Measurements from ENCODE around the gene SRPK3.

SRPK3 gene

GRCh38 chrX:153763989-153764755 lies 16.7 kb upstream of the SRPK3 start, which contains the start of gene PLXNB3:
PLXNB3 (plus strand) TSS chrX:153764249; CDS start chrX:153765536, 1,287 bp downstream.
- no peak within 1 kb of the TSS for H3K4me3 ChIP-seq (ENCODE audit: low read length)
- TF ChIP-seq ZNF274 (IDR thresholded peaks at IDR 0.05; ENCODE audit: low read depth, low read length), result no peak

- H3K4me3 ChIP-seq (ENCODE audit: low read length), result no peak overlapping the region
- TF ChIP-seq ZNF274 (IDR thresholded peaks at IDR 0.05; ENCODE audit: low read depth, low read length), result no peak
These were observed 16.1 kb upstream of the SRPK3 start for GRCh38 chrX:153764786-153765137.

GRCh38 chrX:153765138-153766079 lies 15.4 kb upstream of the SRPK3 start:
- H3K4me3 ChIP-seq (ENCODE audit: low read length), result no peak overlapping the region
- no peak for TF ChIP-seq ZNF274 (IDR thresholded peaks at IDR 0.05; ENCODE audit: low read depth, low read length)

GRCh38 chrX:153766098-153766817 lies 14.6 kb upstream of the SRPK3 start:
- TF ChIP-seq ZNF274 (IDR thresholded peaks at IDR 0.05; ENCODE audit: low read depth, low read length), result no peak
- no peak overlapping the region for H3K4me3 ChIP-seq (ENCODE audit: low read length)

GRCh38 chrX:153766871-153767673 lies 13.8 kb upstream of the SRPK3 start:
- no peak for TF ChIP-seq ZNF274 (IDR thresholded peaks at IDR 0.05; ENCODE audit: low read depth, low read length)
- H3K4me3 ChIP-seq (ENCODE audit: low read length), result no peak overlapping the region

- H3K4me3 ChIP-seq (ENCODE audit: low read length), result no peak overlapping the region
- TF ChIP-seq ZNF274 (IDR thresholded peaks at IDR 0.05; ENCODE audit: low read depth, low read length), result no peak
These were observed 13.2 kb upstream of the SRPK3 start for GRCh38 chrX:153767674-153768055.

GRCh38 chrX:153768311-153769157 lies 12.3 kb upstream of the SRPK3 start:
- no peak for TF ChIP-seq ZNF274 (IDR thresholded peaks at IDR 0.05; ENCODE audit: low read depth, low read length)
- H3K4me3 ChIP-seq (ENCODE audit: low read length), result no peak overlapping the region

- no peak overlapping the region for H3K4me3 ChIP-seq (ENCODE audit: low read length)
- TF ChIP-seq ZNF274 (IDR thresholded peaks at IDR 0.05; ENCODE audit: low read depth, low read length), result no peak
These were observed 11.5 kb upstream of the SRPK3 start for GRCh38 chrX:153769158-153769864.

GRCh38 chrX:153769865-153770600 lies 10.8 kb upstream of the SRPK3 start:
- TF ChIP-seq ZNF274 (IDR thresholded peaks at IDR 0.05; ENCODE audit: low read depth, low read length), result no peak
- no peak overlapping the region for H3K4me3 ChIP-seq (ENCODE audit: low read length)

- TF ChIP-seq ZNF274 (IDR thresholded peaks at IDR 0.05; ENCODE audit: low read depth, low read length), result no peak
- H3K4me3 ChIP-seq (ENCODE audit: low read length), result no peak overlapping the region
These were observed 10.0 kb upstream of the SRPK3 start for GRCh38 chrX:153770601-153771414.
